Loucy (cell line): ENCODE data around the gene BMAL1.

Experiments used
- H2AFZ ChIP-seq: fragments of 200-600 bp; sonication (generic); 2 replicates; pipeline ENCODE4 v1.6.0; 2016; ENCODE audit warnings: antibody characterized with exemption, mild to moderate bottlenecking, low read length, moderate library complexity
- H3F3A ChIP-seq: fragments of 200-600 bp; 2 replicates; pipeline ENCODE4 v1.6.0; 2016; ENCODE audit warnings: antibody characterized with exemption, low read depth, mild to moderate bottlenecking
- H3K27me3 ChIP-seq: fragments of 200-600 bp; sonication (generic); 2 replicates; pipeline ENCODE4 v1.6.1; 2014; ENCODE audit warnings: low read length, mild to moderate bottlenecking; ENCODE audit not compliant: insufficient read depth, poor library complexity, severe bottlenecking
- H3K36me3 ChIP-seq: fragments of 200-600 bp; sonication (generic); 2 replicates; pipeline ENCODE4 v1.6.1; 2016; ENCODE audit warnings: low read length; ENCODE audit not compliant: insufficient read depth
- H3K4me1 ChIP-seq: fragments of 200-600 bp; sonication (generic); 2 replicates; pipeline ENCODE4 v1.5.1; 2014; ENCODE audit warnings: low read length, mild to moderate bottlenecking; ENCODE audit not compliant: insufficient read depth, poor library complexity, severe bottlenecking
- H3K4me2 ChIP-seq: fragments of 200-600 bp; sonication (generic); 2 replicates; pipeline ENCODE4 v1.6.0; 2014; ENCODE audit warnings: antibody characterized with exemption, low read length, low read depth, mild to moderate bottlenecking; ENCODE audit not compliant: poor library complexity, severe bottlenecking
- H3K4me3 ChIP-seq: fragments of 200-600 bp; sonication (generic); 2 replicates; pipeline ENCODE4 v1.5.1; 2014; ENCODE audit warnings: low read length, mild to moderate bottlenecking, mixed read lengths; ENCODE audit not compliant: poor library complexity, severe bottlenecking
- H3K79me2 ChIP-seq: fragments of 200-600 bp; sonication (generic); 2 replicates; pipeline ENCODE4 v1.6.1; 2014; ENCODE audit warnings: low read length; ENCODE audit not compliant: insufficient read depth
- H3K9ac ChIP-seq: fragments of 200-600 bp; sonication (generic); 2 replicates; pipeline ENCODE4 v1.6.0; 2014; ENCODE audit warnings: mild to moderate bottlenecking, low read depth, low read length, moderate library complexity; ENCODE audit not compliant: poor library complexity, severe bottlenecking
- H3K9me2 ChIP-seq: fragments of 200-600 bp; sonication (generic); replicated peaks from 2 replicates; pipeline ENCODE4 v1.6.1; 2016; ENCODE audit warnings: low read depth, low read length, mixed read lengths
- H3K9me3 ChIP-seq: fragments of 200-600 bp; sonication (generic); 2 replicates; pipeline ENCODE4 v1.6.1; 2014; ENCODE audit warnings: mild to moderate bottlenecking, antibody characterized with exemption, low read length, low read depth; ENCODE audit not compliant: insufficient read depth
- H4K20me1 ChIP-seq: fragments of 200-600 bp; sonication (generic); 2 replicates; pipeline ENCODE4 v1.6.0; 2014; ENCODE audit warnings: antibody characterized with exemption, low read length, mild to moderate bottlenecking; ENCODE audit not compliant: insufficient read depth, poor library complexity, severe bottlenecking
- EZH2phosphoT487 ChIP-seq: fragments of 200-600 bp; IDR thresholded peaks from 2 replicates; pipeline ENCODE4 v1.6.1; 2018; ENCODE audit warnings: antibody characterized with exemption, mild to moderate bottlenecking, moderate library complexity, borderline replicate concordance
- TF ChIP-seq, protein P1 (sequence below): fragments of 200-600 bp; sonication (generic); conservative IDR thresholded peaks from 2 replicates; pipeline ENCODE4 v1.5.1; 2014; ENCODE audit warnings: mild to moderate bottlenecking, antibody characterized with exemption, low read length

Gene BMAL1

DNA sequence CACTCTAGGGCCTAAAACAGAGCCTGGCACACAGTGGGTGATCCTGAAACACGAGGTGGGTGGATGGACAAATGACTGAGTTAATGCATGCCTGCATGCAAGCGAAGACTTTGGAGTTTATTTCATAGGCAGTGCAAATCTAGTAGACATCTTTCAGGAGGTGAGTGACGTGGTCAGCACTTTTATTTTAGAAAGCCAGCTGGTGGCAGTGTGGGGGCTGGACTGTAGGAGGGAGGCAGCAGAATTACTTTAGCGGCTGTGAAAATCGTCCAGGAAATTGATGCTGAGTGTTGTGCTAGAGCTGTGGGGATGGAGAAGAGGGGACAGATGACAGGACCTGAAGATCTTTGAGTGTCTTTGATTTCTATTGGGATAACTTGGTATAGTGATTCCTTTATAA lies 47.1 kb downstream of the BMAL1 start:
- no peak for TF ChIP-seq EZH2phosphoT487
- TF ChIP-seq, protein P1, sequence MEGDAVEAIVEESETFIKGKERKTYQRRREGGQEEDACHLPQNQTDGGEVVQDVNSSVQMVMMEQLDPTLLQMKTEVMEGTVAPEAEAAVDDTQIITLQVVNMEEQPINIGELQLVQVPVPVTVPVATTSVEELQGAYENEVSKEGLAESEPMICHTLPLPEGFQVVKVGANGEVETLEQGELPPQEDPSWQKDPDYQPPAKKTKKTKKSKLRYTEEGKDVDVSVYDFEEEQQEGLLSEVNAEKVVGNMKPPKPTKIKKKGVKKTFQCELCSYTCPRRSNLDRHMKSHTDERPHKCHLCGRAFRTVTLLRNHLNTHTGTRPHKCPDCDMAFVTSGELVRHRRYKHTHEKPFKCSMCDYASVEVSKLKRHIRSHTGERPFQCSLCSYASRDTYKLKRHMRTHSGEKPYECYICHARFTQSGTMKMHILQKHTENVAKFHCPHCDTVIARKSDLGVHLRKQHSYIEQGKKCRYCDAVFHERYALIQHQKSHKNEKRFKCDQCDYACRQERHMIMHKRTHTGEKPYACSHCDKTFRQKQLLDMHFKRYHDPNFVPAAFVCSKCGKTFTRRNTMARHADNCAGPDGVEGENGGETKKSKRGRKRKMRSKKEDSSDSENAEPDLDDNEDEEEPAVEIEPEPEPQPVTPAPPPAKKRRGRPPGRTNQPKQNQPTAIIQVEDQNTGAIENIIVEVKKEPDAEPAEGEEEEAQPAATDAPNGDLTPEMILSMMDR, result no peak
- Histone ChIP-seq H3K27me3 (no peaks in the 10 kb centered on the region), H3K9me2 (no peaks in the 10 kb centered on the region), H3K9ac (no peak overlapping the region), H3F3A (no peaks in the 10 kb centered on the region), H3K4me2 (no peak overlapping the region), H4K20me1 (no peaks in the 10 kb centered on the region), H3K4me3 (no peak overlapping the region), H3K9me3 (no peaks in the 10 kb centered on the region), H2AFZ (no peak overlapping the region), H3K36me3 (no peaks in the 10 kb centered on the region), H3K4me1 (no peaks in the 10 kb centered on the region), H3K79me2 (no peaks in the 10 kb centered on the region)

DNA sequence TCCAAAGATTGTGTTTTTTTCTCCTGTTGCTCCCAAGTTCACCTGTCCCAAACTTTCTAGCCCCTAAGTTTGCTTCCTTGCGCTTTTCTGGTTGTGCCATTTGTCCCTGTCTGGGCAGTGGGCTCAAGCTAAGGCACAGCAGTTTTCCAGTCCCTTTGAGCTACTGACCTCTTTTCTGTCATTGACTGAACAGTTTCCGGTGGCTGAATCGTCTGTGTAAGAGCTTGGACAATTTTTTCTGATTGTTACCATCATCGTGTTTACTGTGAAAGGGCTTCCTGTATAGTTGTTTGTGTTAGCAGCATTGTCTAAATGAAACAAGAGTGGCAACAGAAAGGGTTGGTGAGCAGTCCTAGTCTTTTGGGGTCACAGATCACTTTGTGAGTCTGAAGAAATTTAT lies 49.8 kb downstream of the BMAL1 start:
- Histone ChIP-seq H3K4me3 (no peak overlapping the region), H3K9ac (no peak overlapping the region), H3K79me2 (no peaks in the 10 kb centered on the region), H3K36me3 (no peaks in the 10 kb centered on the region), H3K9me2 (no peaks in the 10 kb centered on the region), H3K9me3 (no peaks in the 10 kb centered on the region), H2AFZ (no peak overlapping the region), H3K4me1 (no peaks in the 10 kb centered on the region), H3K4me2 (no peak overlapping the region), H3F3A (no peaks in the 10 kb centered on the region), H3K27me3 (no peaks in the 10 kb centered on the region), H4K20me1 (no peaks in the 10 kb centered on the region)
- TF ChIP-seq, protein P1, result no peak
- no peak for TF ChIP-seq EZH2phosphoT487

DNA sequence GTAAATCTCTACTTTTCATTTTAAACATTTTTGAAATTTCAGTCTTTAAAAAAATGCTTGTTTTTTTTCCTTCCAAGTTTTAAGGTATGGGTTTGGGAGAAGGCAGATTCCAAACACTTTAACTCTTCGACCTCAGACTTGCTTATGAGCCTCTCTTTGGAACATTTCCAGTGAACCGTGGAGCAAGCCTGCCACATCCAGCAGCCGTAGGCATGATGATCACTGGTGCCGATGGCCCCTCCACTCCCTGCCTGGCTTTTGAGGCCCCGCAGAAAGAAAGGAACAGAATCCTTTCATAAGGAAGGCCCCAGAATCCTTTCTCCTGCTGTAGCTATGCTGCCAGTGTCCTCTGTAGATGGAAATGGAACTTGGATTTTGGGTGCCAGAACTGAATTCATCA lies 50.7 kb downstream of the BMAL1 start:
- H3K27me3 ChIP-seq, result no peaks in the 10 kb centered on the region
- H3K9me3 ChIP-seq, result no peaks in the 10 kb centered on the region
- no peaks in the 10 kb centered on the region for H4K20me1 ChIP-seq
- no peaks in the 10 kb centered on the region for H3K79me2 ChIP-seq
- no peaks in the 10 kb centered on the region for H3K9me2 ChIP-seq
- TF ChIP-seq, protein P1, result no peak
- TF ChIP-seq EZH2phosphoT487, result no peak
- no peak overlapping the region for H3K4me3 ChIP-seq
- H3K4me1 ChIP-seq, result no peaks in the 10 kb centered on the region
- H2AFZ ChIP-seq, result no peak overlapping the region
- no peaks in the 10 kb centered on the region for H3F3A ChIP-seq
- no peaks in the 10 kb centered on the region for H3K36me3 ChIP-seq
- H3K9ac ChIP-seq, result no peak overlapping the region
- no peak overlapping the region for H3K4me2 ChIP-seq
